Measurements from ENCODE around the gene FGGY. TPM values are rescaled to one million over a fixed set of nuclear protein-coding genes. Genes with fewer than 3 reads are reported as not detected.
A peak's percentile ranks its signal among the peaks of the same experiment; 100 is the strongest.

The FGGY gene
- total RNA-seq, 1 donor from 2014 or later = 20.5 TPM

DNA sequence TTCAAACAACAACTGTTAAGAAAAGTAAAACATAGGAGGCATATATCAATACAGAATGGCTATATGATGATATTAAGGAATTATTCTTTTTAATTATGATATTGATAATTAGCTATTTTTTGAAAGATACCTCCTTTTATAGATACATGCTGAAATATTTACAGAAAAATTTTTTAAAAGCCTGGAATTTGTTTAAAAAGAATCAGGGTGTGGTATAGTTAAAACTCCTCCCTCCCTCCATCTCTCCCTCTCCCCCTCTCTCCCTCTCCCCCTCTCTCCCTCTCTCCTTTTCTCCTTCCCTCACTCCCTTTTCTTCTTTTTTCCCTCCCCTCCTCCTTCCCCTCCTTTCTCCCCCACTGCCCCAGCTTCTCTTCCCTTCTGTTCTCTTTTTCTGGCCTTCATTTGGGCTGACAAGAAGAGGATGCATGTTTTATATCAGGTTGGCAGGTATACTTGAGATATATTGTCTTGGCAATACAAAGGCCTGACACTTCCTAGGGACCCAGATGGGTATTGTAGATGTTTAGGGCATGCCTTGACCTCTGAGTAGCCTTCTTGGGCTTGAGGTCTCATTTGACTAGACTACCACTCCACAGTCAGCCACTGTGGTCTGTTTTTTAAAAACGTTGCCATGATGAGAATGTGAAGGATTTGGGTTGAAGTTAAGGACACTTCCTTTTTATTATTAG lies 124.5 kb downstream of the FGGY start:
- intact Hi-C loops (cut with DNase I) = no loop called here
- no peak for DNase-seq (ENCODE audit: low spot score)

- intact Hi-C loops (cut with DNase I) = no loop called here
- DNase-seq (ENCODE audit: low spot score) = peak; percentile 88
Observed at GRCh38 chr1:59422921-59423575, 126.2 kb downstream of the FGGY start.

DNA sequence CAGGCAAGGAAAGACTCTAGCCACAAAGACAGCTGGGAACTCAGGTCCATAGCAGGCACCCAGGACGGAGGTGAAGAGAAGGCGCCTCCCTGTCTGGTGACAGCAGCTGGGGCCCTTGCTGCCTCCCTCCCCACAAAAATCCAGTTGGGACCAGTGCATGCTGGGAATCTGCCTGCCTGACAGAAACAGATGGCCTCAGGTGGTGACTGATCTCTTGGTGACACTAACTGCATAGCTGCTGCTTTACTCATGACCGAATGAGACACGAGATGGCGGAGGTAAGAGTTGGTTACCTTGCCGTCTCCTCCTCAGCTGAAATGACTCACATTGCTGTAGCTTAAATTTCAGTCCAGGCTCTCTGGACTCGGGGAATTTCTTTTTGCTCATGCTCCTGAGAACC lies 130.3 kb downstream of the FGGY start:
- intact Hi-C loops (cut with DNase I) = no loop called here
- peak; percentile 80 for DNase-seq (ENCODE audit: low spot score)

DNA sequence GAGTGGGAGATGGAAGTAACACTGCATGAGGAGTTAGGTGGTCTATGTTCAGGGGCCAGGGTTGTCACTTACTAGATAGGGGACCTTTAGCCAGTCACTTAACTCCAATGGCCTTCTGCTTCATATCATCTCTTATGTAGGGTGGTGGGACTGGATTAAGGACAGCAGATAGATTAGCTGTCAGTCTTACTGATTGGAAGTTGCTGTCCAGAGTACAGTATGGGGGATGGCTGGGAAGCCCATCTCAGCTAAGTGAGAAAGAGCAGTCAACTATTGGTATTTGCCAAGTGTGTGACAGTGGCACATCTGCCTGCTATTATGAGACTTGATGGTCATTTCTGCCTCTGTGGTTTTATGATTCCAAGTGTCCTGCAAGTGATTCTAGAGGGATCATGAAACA lies 130.9 kb downstream of the FGGY start:
- intact Hi-C loops (cut with DNase I) = no loop called here
- no peak for DNase-seq (ENCODE audit: low spot score)

GRCh38 chr1:59428828-59429227 lies 131.9 kb downstream of the FGGY start:
- no peak for DNase-seq (ENCODE audit: low spot score)
- intact Hi-C loops (cut with DNase I) = no loop called here

DNA sequence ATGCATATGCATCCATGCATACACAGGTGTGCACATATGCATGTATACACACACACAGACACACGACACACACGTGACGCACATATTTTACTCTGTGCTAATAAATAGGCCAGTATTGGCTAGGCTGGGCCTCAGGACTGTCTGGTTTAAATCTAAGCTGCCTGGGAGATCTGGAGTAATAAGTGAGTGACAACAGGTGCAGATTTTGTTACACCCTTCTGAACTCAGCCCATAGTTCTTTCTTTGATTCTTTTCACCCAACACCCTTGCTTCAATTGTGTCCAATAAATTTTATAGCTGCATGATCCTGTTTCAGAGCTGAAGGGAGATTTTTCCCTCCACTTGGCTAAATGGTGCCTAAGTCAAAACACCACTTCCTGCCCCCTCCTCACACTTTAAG lies 132.8 kb downstream of the FGGY start:
- DNase-seq (ENCODE audit: low spot score) = no peak
- intact Hi-C loops (cut with DNase I) = no loop called here

- intact Hi-C loops (cut with DNase I) = no loop called here
- DNase-seq (ENCODE audit: low spot score) = no peak
Observed at GRCh38 chr1:59431566-59432294, 134.8 kb downstream of the FGGY start.

- intact Hi-C loops (cut with DNase I) = no loop called here
- no peak for DNase-seq (ENCODE audit: low spot score)
Observed at GRCh38 chr1:59432531-59433439, 135.9 kb downstream of the FGGY start.

DNA sequence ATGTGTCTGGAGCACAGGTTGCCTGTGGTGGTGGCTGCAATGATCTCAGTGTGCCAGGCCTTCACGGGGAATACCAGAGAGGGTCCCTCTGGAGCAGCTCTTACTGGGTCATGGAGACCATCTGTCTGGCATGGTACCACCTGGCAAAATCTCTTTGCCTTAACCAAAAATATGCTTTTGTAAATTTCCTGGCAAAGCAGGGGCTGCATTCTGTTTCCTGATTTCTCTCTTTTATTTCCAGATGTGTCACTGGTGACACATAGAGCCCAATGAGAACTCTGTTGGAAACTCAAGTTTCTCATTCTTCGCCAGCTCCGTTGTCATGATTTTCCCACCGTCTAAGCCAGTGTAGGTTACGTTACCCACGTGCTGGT lies 136.5 kb downstream of the FGGY start:
- intact Hi-C loops (cut with DNase I) = no loop called here
- DNase-seq (ENCODE audit: low spot score) = no peak

GRCh38 chr1:59434336-59434735 lies 137.4 kb downstream of the FGGY start:
- intact Hi-C loops (cut with DNase I) = no loop called here
- DNase-seq (ENCODE audit: low spot score) = no peak

- DNase-seq (ENCODE audit: low spot score) = no peak
- intact Hi-C loops (cut with DNase I) = no loop called here
Observed at GRCh38 chr1:59436637-59437036, 139.7 kb downstream of the FGGY start.

- no peak for DNase-seq (ENCODE audit: low spot score)
- intact Hi-C loops (cut with DNase I) = no loop called here
Observed at GRCh38 chr1:59438058-59438560, 141.2 kb downstream of the FGGY start.

DNA sequence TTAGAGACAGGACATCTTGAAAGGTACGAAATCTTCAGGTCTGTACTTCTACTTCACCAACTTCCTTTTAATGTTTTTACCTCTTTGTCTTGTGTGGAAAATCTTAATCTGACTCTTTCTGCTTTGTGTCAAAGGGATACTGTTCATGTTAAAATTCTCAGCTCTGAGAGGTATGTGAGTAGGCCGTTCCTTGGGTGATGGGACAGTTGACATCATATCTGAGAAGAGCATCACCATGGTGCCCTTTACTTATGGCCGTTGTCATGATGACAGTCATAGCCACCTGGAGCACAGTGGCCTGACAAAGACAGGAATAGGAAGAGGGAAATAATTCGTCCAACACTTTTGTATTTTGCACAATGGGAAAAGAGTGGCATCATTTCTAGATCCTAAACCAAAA lies 145.6 kb downstream of the FGGY start:
- intact Hi-C loops (cut with DNase I) = no loop called here
- no peak for DNase-seq (ENCODE audit: low spot score)

GRCh38 chr1:59443310-59443709 lies 146.4 kb downstream of the FGGY start:
- no peak for DNase-seq (ENCODE audit: low spot score)
- intact Hi-C loops (cut with DNase I) = no loop called here

- intact Hi-C loops (cut with DNase I) = no loop called here
- no peak for DNase-seq (ENCODE audit: low spot score)
Observed at GRCh38 chr1:59444520-59444919, 147.6 kb downstream of the FGGY start.

GRCh38 chr1:59445040-59445439 lies 148.1 kb downstream of the FGGY start:
- no peak for DNase-seq (ENCODE audit: low spot score)
- intact Hi-C loops (cut with DNase I) = no loop called here

- intact Hi-C loops (cut with DNase I) = no loop called here
- DNase-seq (ENCODE audit: low spot score) = no peak
Observed at GRCh38 chr1:59446257-59446901, 149.5 kb downstream of the FGGY start.

DNA sequence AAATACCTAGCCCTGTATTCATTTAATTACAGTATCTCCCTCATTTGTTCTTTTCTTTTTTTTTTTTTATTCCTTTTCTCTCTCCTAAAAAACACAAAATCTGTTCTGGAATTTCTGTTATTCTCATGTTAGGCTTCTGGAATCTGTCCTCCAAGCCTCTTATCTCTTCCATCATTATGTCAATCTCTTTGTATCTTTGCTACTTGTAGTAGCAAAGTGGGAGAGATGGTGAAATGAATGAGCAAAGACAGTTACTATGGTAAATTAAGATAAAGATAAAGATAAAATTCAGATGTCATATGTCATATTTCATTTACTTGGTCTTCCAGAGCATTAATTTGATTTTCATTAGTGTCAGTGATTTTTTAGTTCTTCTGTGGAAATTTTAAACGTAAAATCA lies 155.1 kb downstream of the FGGY start:
- no peak for DNase-seq (ENCODE audit: low spot score)
- intact Hi-C loops (cut with DNase I) = no loop called here

- no peak for DNase-seq (ENCODE audit: low spot score)
- intact Hi-C loops (cut with DNase I) = no loop called here
Observed at GRCh38 chr1:59452559-59452958, 155.7 kb downstream of the FGGY start.
